ENCODE measurements around the gene SMARCE1. TPM values are rescaled to one million over a fixed set of nuclear protein-coding genes. Genes with fewer than 3 reads are reported as not detected.
A peak's percentile ranks its signal among the peaks of the same experiment; 100 is the strongest.
"Not testable (repeated sequence)": the region's sequence is repeated elsewhere in the genome, so short reads cannot be mapped to it uniquely, and the experiment has no call there.

The SMARCE1 gene
- total RNA-seq, 2 donors from 2014 or later: 85.6 to 93.9 TPM

DNA sequence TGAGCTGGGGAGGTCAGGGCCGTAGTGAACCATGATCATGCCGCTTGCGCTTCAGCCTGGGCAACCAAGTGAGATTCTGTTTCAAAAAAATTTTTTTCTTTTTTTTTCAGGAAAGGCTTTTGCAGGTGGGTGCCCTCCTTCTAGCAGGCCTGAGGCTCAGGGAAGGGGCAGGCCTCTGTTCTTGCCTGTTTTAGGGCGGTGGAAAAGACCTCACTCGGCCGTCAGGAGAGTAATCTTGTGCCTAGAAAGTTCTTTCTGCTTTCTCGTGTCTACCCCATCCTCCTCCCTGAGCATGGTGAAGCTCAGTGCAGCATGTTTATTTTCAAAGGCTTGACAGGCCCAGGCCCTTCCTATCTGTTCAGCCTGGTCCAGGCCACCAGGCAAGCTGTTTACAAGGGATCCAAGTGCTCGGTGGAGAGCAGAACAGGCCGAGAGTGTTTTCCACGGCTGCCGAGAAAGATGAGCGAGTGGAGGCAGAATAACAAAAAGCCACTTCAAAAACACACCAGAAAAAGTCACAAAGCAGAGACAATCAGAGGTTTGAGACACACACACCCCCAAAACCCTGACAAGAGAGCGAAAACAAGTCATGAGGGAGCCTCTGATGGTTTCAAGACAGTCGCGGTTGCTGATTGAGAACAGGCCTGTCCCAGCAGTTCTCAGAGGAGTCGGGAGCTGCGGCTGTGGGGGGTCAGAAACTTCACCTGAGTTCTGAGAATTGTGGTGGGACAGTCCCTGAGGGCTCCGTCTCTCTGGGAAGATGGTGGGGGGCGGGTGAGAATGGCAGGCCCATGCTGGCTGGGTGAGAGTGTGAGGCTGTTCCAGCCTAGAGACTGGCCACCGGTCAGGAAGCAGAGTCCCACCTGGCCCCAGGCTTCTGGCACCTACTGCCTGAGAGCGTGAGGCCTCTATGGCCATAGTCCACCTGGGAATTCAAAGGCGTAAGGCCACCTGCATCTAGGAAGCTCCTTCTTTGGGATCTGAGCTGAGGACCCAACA lies 44.9 kb downstream of the SMARCE1 start:
- ATAC-seq (peak; percentile 59 to 66), DNase-seq (ENCODE audit: low spot score in 2 of 2) (peak; percentile 76 to 91)
- Mint-ChIP-seq H3K27ac (peak overlapping the region; percentile 97 to 98), H3K9me3 (no peaks in the 10 kb centered on the region), H3K36me3 (peaks cover 0 to 6% of the 10 kb centered on the region in 2 donors)

DNA sequence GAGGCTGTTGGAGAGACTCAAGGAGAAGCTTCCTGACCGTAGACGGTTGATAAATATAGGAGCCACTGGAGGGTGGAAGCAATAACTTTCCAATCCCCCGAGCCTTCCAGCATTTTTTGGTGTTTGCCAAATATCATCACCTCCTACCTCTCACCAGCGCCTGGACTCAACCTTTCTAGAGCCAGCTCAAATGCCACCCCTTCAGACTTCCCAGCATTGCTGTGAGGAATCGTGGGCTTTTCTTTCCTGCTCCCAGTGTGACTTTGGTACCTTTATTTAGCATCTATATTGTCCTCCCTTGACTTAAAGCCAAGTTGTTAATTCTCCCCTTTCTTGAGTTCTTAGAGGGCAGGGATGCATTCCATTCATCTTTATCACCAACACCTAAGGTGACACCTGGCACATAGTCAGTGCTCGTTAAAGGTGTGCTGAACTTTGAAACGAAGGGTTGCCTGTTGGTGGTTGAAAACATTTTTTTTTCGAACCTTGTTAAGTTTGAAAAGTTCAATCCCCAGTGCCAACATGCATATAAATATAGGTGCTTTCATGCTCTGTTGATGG lies 47.1 kb downstream of the SMARCE1 start:
- H3K36me3 Mint-ChIP-seq: peaks cover 16 to 23% of the 10 kb centered on the region in 2 donors
- DNase-seq (ENCODE audit: low spot score in 2 of 2) (no peak), ATAC-seq (no peak)
- peaks cover 10% of the 10 kb centered on the region in 2 donors for H3K9me3 Mint-ChIP-seq
- H3K27ac Mint-ChIP-seq: peak overlapping the region in 1 of 2 donors; percentile 98

DNA sequence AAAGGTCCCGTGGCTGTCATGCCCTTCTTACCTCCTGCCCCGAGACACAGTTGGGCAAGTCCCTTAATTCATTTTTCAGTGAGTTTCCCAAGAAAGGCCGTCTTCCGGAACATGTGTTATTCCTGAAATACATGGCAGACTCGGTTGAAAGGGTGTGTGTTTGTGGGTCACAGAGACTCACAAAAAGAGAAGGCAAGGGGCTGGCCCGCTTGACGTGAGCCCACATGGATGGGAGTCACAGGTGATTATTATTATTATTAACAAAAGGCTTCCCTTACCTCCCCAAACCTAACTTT lies 48.2 kb downstream of the SMARCE1 start:
- peak overlapping the region; percentile 96 to 98 for H3K27ac Mint-ChIP-seq
- H3K36me3 Mint-ChIP-seq: peaks cover 22 to 29% of the 10 kb centered on the region in 2 donors
- ATAC-seq (no peak), DNase-seq (ENCODE audit: low spot score in 2 of 2) (no peak)
- H3K9me3 Mint-ChIP-seq: peaks cover 14 to 15% of the 10 kb centered on the region in 2 donors

DNA sequence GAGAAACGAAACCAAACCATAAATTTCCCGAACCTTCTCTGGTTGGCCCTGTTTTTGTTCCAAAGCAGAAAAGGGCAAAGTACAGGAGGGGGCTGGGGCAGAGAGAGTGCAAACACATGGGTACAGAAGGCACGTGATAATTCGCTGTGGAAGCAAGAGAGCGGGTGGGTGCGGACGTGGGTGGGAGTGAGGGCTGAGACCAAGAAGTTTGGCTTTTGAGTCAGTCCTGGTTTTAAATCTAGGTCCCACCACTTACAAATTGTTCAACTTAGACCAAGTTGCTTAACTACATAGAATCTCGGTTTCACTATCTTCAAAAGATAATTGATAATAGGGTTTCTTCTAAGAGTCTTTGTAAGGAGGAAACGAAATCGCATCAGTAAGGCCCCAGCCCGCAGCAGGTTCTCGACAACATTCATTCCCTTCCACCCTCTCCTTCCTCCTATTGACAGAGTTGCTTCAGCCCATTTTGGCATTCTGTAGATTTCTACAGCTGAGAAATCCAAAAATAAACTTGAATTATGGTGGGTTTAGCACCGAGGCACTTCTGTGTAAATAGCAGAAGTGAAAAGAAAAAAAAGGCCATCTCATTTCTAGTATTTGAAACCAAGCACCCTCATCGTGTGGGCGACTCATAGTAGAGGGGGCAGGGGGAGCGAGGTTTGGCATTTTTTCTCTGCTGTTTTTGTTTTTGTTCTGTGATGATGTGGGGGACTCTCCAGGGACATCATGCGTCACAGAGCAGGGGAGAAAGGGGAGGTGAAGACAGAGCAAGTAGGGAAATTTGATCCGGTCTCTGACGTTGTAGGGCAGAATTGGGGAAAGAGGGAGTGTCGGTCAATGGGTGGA lies 48.8 kb downstream of the SMARCE1 start:
- H3K27ac Mint-ChIP-seq: peak overlapping the region; percentile 96 to 98
- H3K36me3 Mint-ChIP-seq: peaks cover 22 to 29% of the 10 kb centered on the region in 2 donors
- ATAC-seq: peak; percentile 50 to 68
- peak; percentile 67 to 83 for DNase-seq (ENCODE audit: low spot score in 2 of 2)
- H3K9me3 Mint-ChIP-seq: peaks cover 14 to 15% of the 10 kb centered on the region in 2 donors

DNA sequence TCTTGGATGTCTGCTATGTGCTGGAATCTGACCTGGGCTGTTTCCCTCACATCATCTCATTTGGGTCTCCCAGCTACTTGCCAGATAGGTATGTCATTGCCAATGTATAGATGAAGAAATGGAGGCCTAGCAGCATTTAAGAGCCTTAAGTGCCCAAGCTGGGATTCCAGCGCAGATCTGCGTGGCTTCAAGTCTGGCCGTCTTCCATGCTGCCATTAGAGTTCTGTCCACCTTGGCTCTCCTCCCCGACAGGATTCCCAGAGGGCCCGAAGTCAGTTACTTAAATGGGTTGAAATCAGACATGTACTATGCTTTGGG lies 49.4 kb downstream of the SMARCE1 start:
- Mint-ChIP-seq H3K27ac (peak overlapping the region; percentile 96 to 98), H3K36me3 (peaks cover 22 to 29% of the 10 kb centered on the region in 2 donors), H3K9me3 (peaks cover 14 to 15% of the 10 kb centered on the region in 2 donors)
- no peak for DNase-seq (ENCODE audit: low spot score in 2 of 2)
- ATAC-seq: no peak

DNA sequence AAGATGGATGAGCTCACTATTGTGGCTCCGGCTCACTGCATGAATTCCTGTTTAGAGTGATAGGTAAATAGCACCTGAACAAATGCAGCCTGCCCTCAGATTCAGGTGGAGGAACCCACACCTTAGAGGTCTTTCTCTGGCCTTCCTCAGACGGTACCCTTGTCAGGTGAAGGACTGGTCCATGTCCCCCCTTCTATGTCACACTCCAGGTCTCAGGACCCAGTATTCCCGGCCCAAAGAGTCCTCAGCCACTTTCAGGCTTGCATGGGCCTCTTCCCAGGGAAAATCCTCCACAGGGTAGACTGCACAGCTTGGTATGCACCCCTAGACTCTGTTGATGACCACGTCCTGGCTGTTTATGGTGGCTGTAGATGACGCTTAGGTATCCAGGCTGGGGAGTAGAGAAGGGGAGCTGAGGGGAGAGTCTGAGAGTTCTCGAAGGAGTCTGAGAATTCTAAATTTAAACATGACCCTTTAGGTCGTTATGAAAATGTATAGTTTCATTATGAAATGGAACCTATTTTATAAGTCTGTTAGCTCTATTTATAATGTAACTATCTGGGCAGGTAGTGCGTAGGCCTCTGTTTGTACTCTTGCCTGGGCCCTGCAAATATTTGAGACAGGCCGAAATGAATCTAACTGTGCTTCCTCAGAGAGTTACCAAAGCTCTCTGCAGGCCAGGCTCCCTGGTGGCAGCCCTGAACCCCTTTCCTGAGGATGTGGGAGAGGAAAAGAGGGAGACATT lies 49.9 kb downstream of the SMARCE1 start:
- H3K9me3 Mint-ChIP-seq: peaks cover 14 to 15% of the 10 kb centered on the region in 2 donors
- DNase-seq (ENCODE audit: low spot score in 2 of 2): no peak
- H3K27ac Mint-ChIP-seq: peak overlapping the region; percentile 96 to 98
- peaks cover 22 to 29% of the 10 kb centered on the region in 2 donors for H3K36me3 Mint-ChIP-seq
- ATAC-seq: no peak

DNA sequence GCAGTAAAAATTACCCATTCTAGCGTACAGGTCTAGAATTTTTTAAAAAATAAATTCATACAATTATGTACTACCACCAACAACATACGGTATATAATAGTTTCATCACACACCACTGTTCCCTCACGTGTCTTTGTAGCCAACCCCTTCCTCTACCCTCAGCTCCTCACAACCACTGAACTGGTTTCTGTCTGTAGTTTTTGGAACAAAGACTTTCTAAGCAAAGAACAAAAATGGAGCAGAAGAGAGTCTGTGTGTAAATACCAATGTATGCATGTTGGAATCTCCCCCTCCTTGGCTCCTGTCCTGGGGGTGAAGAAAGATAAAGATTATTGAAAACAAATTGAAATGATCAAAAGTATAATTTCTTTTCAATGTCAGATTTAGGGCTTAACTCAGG lies 50.5 kb downstream of the SMARCE1 start:
- no peak for DNase-seq (ENCODE audit: low spot score in 2 of 2)
- Mint-ChIP-seq H3K27ac (peak overlapping the region in 1 of 2 donors; percentile 98), H3K9me3 (peaks cover 14 to 15% of the 10 kb centered on the region in 2 donors), H3K36me3 (peaks cover 22 to 29% of the 10 kb centered on the region in 2 donors)
- ATAC-seq: no peak

DNA sequence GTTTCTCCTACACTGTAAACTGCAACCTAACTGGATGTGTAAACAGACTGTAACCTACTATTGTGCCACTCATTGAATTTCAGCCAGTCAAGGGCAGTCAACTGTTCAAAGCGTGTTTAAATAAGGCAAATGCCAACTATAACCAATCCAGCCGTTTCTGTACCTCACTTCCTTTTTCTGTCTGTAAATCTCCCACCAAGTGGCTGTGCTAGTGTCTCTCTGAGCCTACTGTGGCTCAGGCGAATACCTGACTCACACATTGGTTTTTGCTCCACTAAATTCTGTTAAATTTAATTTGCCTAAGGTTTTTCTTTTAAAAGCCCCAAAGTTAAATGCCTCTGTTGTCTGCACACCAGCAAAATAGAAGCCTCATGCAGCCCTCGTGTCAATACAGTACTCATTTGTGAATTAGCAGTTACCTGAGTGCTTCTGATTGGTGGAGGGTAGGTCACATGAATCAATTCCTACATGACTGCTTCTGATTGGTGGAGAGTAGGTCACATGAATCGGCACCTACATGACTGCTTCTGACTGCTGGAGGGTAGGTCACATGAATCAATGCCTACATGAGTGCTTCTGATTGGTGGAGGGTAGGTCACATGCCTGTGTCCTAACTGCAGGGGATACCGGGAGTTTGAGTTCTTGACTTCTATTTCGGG lies 51.2 kb downstream of the SMARCE1 start:
- no peak for DNase-seq (ENCODE audit: low spot score in 2 of 2)
- Mint-ChIP-seq H3K9me3 (peaks cover 14 to 15% of the 10 kb centered on the region in 2 donors), H3K27ac (peak overlapping the region; percentile 63 to 98), H3K36me3 (peaks cover 22 to 25% of the 10 kb centered on the region in 2 donors)
- peak; percentile 5 to 38 for ATAC-seq

DNA sequence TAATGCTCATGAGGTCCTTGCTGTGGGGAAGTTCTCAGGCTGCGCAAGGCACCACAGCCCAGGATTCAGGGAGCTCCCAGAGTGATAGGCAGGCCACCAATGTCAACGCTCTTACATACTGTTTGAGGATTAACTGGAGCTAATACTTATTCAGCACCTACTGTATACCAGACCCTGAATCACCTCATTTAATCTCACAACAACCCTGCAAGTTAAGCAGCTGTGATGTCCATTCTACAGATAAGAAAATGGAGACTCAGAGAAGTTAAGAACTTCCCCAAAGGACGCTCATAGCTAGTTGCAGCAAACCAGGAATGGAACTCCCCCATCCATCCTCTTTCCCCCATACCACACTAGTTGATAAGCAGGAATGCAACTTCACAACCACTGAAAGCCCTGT lies 56.9 kb downstream of the SMARCE1 start:
- H3K36me3 Mint-ChIP-seq: peaks cover 44% of the 10 kb centered on the region in 2 donors
- no peak for DNase-seq (ENCODE audit: low spot score in 2 of 2)
- H3K9me3 Mint-ChIP-seq: peaks cover 26 to 35% of the 10 kb centered on the region in 2 donors
- H3K27ac Mint-ChIP-seq: no peak overlapping the region
- ATAC-seq: no peak

DNA sequence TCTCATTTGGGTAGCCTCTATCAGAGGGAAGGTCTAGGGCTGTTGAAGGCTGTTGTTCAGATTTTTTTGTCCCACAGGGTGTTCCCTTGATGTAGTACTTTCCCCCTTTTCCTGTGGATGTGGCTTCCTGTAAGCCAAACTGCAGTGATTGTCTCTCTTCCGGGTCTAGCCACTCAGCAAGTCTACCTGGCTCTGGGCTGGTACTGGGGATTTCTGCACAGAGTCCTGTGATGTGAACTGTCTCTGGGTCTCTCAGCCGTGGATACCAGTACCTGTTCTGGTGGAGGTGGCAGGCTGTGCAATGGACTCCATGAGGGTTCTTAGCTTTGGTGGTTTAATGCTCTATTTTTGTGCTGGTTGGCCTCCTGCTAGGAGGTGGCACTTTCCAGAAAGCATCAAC lies 59.1 kb downstream of the SMARCE1 start:
- DNase-seq (ENCODE audit: low spot score in 2 of 2) (no peak), ATAC-seq (no peak)
- H3K27ac Mint-ChIP-seq: peak overlapping the region in 1 of 2 donors; percentile 58
- H3K36me3 Mint-ChIP-seq: peaks cover 55 to 57% of the 10 kb centered on the region in 2 donors
- peaks cover 30 to 42% of the 10 kb centered on the region in 2 donors for H3K9me3 Mint-ChIP-seq

DNA sequence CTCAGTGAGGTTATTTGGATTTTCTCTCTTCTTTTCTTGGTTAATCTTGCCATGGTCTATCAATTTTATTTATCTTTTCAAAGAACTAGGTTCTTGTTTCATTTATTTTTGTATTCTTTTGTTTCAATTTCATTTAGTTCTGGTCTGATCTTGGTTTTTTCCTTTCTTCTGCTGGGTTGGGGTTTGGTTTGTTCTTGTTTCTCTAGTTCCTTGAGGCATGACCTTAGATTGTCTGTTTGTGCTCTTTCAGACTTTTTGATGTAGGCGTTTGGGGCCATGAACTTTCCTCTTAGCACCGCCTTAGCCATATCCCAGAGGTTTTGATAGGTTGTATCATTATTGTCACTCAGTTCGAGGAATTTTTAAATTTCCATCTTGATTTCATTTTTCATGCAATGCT lies 61.4 kb downstream of the SMARCE1 start:
- H3K9me3 Mint-ChIP-seq: peaks cover 34 to 48% of the 10 kb centered on the region in 2 donors

DNA sequence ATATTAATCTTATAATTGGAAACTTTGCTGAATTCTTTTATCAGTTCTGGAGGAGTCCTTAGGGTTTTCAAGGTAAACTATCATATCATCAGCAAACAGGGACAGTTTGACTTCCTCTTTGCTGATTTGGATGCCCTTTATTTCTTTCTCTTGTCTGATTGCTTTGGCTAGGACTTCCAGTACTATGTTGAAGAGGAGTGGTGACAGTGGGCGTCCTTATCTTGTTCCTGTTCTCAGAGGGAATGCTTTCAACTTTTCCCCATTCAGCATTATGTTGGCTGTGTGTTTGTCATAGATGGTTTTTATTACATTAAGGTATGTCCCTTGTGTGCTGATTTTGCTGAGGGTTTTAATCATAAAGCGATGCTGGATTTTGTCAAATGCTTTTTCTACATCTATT lies 62.7 kb downstream of the SMARCE1 start:
- ATAC-seq; DNase-seq (ENCODE audit: low spot score in 2 of 2): not testable (repeated sequence)
- Mint-ChIP-seq H3K9me3 (peaks cover 31 to 45% of the 10 kb centered on the region in 2 donors), H3K27ac (peak overlapping the region in 1 of 2 donors; percentile 98), H3K36me3 (peaks cover 51 to 73% of the 10 kb centered on the region in 2 donors)

More for the DNA sequence above, 61.4 kb downstream of the SMARCE1 start:
- Mint-ChIP-seq H3K27ac (peak overlapping the region in 1 of 2 donors; percentile 84), H3K36me3 (peaks cover 55 to 65% of the 10 kb centered on the region in 2 donors)
- DNase-seq (ENCODE audit: low spot score in 2 of 2); ATAC-seq: not testable (repeated sequence)

DNA sequence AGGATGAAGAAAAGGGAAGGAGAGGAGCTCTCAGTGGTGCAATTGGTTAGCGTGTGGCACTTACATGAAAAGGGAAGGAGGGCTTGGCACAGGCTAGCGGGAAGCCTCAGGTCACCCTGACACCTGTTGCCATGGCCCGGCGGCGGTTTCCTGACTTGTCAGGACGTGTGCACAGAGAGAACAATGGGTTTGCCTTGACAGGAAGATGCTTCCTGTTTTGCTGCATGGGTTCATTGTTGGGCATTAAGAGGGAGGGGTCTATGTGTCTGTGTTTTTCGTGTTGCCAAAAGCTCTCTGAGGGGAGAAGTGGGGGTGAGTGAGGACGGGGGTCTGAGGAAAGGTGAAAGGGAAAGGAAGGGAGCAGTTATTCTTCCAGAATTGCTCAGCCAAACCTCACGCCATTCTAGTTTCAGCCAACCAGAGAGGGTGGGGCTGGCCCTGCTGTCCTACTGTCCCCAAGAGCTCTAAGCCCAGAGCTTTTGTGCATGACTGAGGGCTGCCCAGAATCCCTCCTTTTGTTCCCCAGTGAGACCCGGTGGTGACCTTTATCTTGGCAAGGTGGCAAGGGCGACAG lies 65.2 kb downstream of the SMARCE1 start:
- Mint-ChIP-seq H3K9me3 (peaks cover 20 to 28% of the 10 kb centered on the region in 2 donors), H3K36me3 (peaks cover 32 to 61% of the 10 kb centered on the region in 2 donors), H3K27ac (peak overlapping the region; percentile 87 to 98)
- ATAC-seq (peak; percentile 76 to 79), DNase-seq (ENCODE audit: low spot score in 2 of 2) (peak in 1 of 2 donors; percentile 84)

DNA sequence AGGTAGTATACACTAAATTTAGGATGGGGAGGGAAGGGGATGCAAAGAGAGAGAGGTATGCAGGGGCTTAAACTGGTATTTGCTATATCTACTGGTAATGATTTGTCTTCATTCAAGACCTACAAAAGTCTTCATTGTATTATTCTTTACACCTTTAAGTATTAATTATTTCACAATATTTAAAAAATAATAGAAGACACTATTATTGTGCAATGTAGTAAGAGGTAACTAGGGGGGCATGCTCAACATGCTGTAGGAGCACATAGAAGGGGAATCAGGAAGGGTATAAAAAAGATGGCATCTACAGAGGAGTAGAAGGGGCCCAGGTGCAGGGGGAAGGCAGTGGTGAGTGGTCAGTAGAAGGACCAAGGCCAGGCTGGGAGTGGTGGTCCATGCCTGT lies 67.5 kb downstream of the SMARCE1 start:
- peak overlapping the region in 1 of 2 donors; percentile 98 for H3K27ac Mint-ChIP-seq
- peaks cover 31 to 56% of the 10 kb centered on the region in 2 donors for H3K36me3 Mint-ChIP-seq
- peaks cover 20 to 28% of the 10 kb centered on the region in 2 donors for H3K9me3 Mint-ChIP-seq
- DNase-seq (ENCODE audit: low spot score in 2 of 2) (no peak), ATAC-seq (no peak)

DNA sequence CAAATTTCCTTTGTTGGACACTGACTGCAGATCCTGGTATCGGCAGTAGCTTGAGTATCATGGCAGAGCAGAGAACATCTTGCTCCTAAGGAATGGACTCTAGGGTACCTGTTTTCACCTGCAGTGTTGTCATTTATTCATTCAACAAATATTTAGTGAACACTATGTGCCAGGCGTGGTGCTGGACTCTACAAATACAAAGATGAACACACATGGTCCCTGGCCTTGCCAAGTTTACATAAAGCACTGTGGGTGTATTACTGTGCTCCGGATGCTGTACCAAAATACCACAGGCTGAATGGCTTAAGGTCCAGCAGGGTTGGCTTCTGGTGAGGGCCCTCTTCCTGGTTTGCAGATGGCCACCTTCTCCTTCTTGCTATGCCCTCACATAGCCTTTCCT lies 68.1 kb downstream of the SMARCE1 start:
- H3K36me3 Mint-ChIP-seq: peaks cover 29 to 56% of the 10 kb centered on the region in 2 donors
- H3K27ac Mint-ChIP-seq: peak overlapping the region in 1 of 2 donors; percentile 98
- DNase-seq (ENCODE audit: low spot score in 2 of 2): no peak
- ATAC-seq: no peak
- peaks cover 17 to 28% of the 10 kb centered on the region in 2 donors for H3K9me3 Mint-ChIP-seq

Measured in activated naive CD4-positive, alpha-beta T cell treated with anti-CD3 and anti-CD28 coated beads, Interleukin-2, amount 50 U/mL, for 72 hours (primary cell).